Neutrophil (primary cell): ENCODE measurements around the gene TUBD1.

Experiments used
- H3K27ac ChIP-seq: fragments of 200-600 bp; sonication (generic); 2 replicates; pipeline ENCODE4 v1.5.1; 2016; ENCODE audit warnings: mild to moderate bottlenecking, moderate library complexity
- H3K27me3 ChIP-seq: fragments of 200-600 bp; sonication (generic); 2 replicates; pipeline ENCODE4 v1.6.0; 2016; ENCODE audit warnings: mild to moderate bottlenecking
- H3K36me3 ChIP-seq: fragments of 200-600 bp; sonication (generic); 2 replicates; pipeline ENCODE4 v1.5.1; 2017
- H3K4me1 ChIP-seq, 2 experiments: fragments of 200-600 bp in 1 of 2; sonication (generic) in 1 of 2; 1 replicate in 1 of 2; 2 replicates in 1 of 2; pipeline versions ENCODE4 v1.5.1 to v1.6.1; 2013 to 2016; ENCODE audit warnings: low read depth in 1 of 2, low read length in 1 of 2, mild to moderate bottlenecking in 1 of 2, moderate library complexity in 1 of 2; ENCODE audit not compliant: control insufficient read depth in 1 of 2, insufficient read depth in 1 of 2
- H3K4me3 ChIP-seq, 2 experiments: fragments of 200-600 bp in 1 of 2; sonication (generic) in 1 of 2; 1 replicate in 1 of 2; 2 replicates in 1 of 2; pipeline ENCODE4 v1.5.1; 2013 to 2016; ENCODE audit warnings: low read depth in 1 of 2, low read length in 1 of 2, mild to moderate bottlenecking in 1 of 2, moderate library complexity in 1 of 2
- H3K9me3 ChIP-seq: fragments of 200-600 bp; sonication (generic); 2 replicates; pipeline ENCODE4 v1.5.1; 2016
- TF ChIP-seq, protein P1 (sequence below): fragments of 200-600 bp; sonication (generic); IDR thresholded peaks from 2 replicates; pipeline ENCODE4 v1.5.1; 2016; ENCODE audit warnings: antibody characterized with exemption

TUBD1 gene

DNA sequence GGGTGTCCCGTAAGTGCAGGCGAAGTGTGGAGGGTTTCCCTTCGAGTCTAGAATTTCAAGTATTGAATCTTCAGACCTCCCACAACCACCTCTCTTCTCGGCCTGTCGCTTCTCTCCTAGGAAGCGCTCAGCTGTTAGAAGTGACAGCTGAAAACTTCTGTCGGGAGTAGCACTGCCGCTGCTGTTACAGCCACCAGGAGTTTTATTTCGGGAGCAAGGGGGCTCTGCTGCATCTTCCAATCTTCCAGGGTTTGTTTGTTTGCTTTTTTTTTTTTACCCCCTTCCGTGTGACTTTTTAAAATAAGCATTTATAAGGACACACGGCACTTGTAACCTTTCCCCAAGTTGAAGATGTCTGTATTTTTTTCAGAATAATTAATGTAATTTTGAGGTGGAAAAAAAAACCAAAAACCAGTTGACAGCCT lies 945 bp upstream of the TUBD1 start:
- TF ChIP-seq, protein P1, sequence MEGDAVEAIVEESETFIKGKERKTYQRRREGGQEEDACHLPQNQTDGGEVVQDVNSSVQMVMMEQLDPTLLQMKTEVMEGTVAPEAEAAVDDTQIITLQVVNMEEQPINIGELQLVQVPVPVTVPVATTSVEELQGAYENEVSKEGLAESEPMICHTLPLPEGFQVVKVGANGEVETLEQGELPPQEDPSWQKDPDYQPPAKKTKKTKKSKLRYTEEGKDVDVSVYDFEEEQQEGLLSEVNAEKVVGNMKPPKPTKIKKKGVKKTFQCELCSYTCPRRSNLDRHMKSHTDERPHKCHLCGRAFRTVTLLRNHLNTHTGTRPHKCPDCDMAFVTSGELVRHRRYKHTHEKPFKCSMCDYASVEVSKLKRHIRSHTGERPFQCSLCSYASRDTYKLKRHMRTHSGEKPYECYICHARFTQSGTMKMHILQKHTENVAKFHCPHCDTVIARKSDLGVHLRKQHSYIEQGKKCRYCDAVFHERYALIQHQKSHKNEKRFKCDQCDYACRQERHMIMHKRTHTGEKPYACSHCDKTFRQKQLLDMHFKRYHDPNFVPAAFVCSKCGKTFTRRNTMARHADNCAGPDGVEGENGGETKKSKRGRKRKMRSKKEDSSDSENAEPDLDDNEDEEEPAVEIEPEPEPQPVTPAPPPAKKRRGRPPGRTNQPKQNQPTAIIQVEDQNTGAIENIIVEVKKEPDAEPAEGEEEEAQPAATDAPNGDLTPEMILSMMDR, result no peak
- peak overlapping the region; percentile 82 for H3K27ac ChIP-seq
- no peaks in the 10 kb centered on the region for H3K9me3 ChIP-seq
- H3K4me1 ChIP-seq, result peaks cover 22 to 27% of the 10 kb centered on the region in 2 experiments
- peaks cover under 1% of the 10 kb centered on the region for H3K36me3 ChIP-seq
- H3K27me3 ChIP-seq, result no peaks in the 10 kb centered on the region
- H3K4me3 ChIP-seq, result peak overlapping the region; percentile 67 to 97

DNA sequence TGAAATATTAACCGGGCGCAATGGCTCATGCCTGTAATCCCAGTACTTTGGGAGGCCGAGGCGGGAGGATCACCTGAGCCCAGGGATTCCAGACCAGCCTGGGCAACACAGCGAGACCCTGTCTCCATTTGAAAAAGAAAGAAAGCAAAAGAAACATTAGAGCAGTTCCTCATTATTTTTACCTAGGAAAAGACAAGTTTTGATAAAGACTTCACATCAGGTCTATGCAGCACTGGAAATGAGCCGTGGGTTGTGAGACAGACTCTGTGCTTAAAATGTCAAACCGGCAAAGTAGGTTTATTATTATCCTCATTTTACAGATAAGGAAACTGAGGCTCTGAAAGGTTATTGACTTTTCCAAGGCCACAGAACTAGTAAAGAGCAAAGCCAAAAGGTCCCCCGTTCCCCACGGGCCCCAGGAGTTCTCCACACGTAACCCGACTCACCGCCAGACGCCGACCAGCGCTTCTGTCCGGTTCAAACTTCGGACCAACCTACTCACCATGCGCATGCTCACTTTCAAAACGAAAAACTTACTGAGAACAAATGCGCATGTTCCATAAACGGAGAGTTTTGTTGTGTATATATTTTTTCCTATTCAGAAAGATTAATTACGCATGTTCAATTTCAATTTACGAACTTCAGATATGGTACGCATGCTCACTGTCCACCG lies 356 bp downstream of the TUBD1 start:
- Histone ChIP-seq H3K4me3 (peak overlapping the region; percentile 67 to 97), H3K4me1 (peaks cover 22 to 26% of the 10 kb centered on the region in 2 experiments), H3K27ac (peak overlapping the region; percentile 82), H3K27me3 (no peaks in the 10 kb centered on the region), H3K9me3 (no peaks in the 10 kb centered on the region), H3K36me3 (peaks cover 9% of the 10 kb centered on the region)
- TF ChIP-seq, protein P1, result no peak

DNA sequence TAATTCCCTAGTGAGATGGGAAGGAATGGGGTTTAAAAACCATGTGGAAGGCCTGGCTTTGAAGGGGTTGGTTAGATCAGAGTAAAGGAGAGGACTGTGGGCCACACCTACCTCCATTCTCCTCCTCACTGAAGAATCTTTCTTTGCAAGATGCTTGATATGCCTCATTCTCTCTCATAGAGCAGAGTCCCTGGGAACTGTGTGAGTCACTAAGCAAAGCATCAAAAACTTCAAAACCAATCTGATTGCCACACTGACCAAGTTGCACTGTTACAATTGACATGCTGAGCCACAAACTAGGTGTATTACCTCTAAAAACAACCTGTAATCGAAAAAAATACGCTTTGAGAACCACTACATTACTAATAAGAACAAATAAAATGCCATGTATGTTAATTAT lies 2.0 kb downstream of the TUBD1 start:
- Histone ChIP-seq H3K4me3 (no peak overlapping the region), H3K36me3 (peaks cover 11% of the 10 kb centered on the region), H3K4me1 (peaks cover 22 to 26% of the 10 kb centered on the region in 2 experiments), H3K27ac (no peak overlapping the region), H3K27me3 (no peaks in the 10 kb centered on the region), H3K9me3 (no peaks in the 10 kb centered on the region)
- TF ChIP-seq, protein P1, result no peak

DNA sequence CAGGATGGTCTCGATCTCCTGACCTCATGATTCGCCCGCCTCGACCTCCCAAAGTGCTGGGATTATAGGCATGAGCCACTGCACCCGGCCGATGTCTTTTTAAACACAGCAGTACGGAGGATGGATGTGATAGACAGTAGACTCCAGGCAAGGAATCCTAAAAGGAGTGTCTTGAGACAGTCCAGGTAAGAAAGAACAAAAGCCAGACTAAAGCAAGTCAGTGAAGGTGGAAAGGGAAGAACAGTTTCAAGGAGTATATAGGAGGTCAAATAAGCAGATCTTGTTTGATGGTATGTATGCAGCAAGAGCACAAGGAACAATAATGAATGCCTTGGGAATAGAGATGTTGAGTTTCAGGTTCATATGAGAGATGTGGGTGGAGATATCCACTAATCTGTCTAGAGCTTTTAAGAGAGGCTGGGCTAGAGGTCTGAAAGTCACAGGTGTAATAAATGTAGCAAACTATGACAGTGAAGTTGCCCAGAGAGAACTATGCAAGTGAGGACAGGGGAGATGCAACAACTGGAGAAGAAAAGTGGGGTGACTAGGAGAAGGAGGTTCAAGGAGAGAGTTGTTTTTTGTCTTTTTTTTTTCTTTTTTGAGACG lies 4.5 kb downstream of the TUBD1 start:
- TF ChIP-seq, protein P1, result no peak
- Histone ChIP-seq H3K27me3 (no peaks in the 10 kb centered on the region), H3K4me3 (no peak overlapping the region)

DNA sequence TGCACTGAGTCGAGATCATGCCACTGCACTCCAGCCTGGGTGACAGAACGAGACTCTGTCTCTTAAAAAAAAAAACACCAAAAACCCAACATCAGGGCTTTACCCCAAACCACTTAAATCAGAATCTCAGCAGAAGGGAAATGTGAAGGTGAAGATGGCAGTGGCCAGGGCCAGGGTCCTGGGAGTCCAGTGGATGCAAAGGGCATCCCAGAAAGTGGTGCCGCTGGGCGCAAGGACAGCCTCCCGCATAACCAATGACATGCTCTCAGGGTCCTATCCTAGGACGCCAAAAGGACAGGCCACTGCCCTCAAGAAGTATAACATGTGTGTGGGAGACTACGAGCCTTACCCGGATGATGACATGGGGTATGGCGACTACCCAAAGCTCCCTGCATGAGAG lies 7.9 kb downstream of the TUBD1 start:
- Histone ChIP-seq H3K4me3 (no peak overlapping the region), H3K27ac (no peak overlapping the region), H3K27me3 (no peaks in the 10 kb centered on the region), H3K36me3 (peaks cover 47% of the 10 kb centered on the region), H3K9me3 (no peaks in the 10 kb centered on the region), H3K4me1 (no peaks in the 10 kb centered on the region)
- TF ChIP-seq, protein P1, result no peak

More for the DNA sequence above, 4.5 kb downstream of the TUBD1 start:
- Histone ChIP-seq H3K9me3 (no peaks in the 10 kb centered on the region), H3K4me1 (peaks cover 8 to 12% of the 10 kb centered on the region in 2 experiments), H3K36me3 (peaks cover 35% of the 10 kb centered on the region), H3K27ac (no peak overlapping the region)
